Cortex of kidney (tissue), 1 donor: Measurements from ENCODE around the gene MS4A13.
"Not testable (repeated sequence)": the region's sequence is repeated elsewhere in the genome, so short reads cannot be mapped to it uniquely, and the experiment has no call there.

Experiments
- DNase-seq: peaks from one replicate; lab custom pipeline; 2025; lab: John Stamatoyannopoulos, UW

The MS4A13 gene, protein sequence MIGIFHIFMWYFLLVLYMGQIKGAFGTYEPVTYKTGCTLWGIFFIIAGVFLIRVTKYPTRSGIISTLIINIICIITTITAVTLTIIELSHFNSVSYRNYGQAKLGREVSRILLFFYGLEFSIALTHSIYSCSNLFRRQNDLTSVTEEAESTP

DNA sequence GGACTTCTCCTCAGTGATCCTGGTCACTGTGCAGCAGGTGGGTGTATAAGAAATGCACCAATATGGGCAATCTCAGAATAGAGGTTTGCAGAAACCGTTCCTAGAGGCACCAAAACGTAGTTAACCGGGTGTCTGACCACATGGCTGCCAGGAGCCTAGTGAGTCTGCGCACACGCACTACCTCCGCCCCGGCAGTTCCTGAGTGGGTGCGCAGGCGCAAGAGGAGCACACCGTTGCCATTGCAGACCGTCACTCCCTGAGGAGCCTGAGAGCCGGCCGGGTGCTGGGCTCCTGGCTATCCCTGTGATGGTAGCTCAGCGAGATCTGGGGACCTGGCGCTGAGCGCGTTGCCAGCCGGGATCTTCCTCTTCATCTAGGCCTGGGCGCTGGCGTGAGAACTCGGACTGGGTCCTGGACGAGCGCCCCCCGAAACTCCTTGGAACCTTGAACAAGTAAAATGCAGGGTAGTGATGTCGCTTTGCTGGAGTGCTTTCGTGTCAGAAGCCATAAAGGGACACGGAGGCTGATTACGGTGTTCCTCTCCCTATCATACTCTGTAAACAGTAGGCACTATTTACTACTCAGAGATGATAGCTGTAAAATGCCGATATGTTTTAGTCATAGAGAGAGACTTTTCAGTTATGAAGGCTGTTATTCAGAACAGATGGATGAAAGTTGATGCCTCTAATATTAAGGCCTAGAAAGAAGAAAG is at the start of gene MS4A13:
Gene MS4A13 (plus strand): TSS at position 249 of the 712 bp plus-strand sequence. CDS start 2,692 bp downstream, outside the sequence.
- no peak for DNase-seq

DNA sequence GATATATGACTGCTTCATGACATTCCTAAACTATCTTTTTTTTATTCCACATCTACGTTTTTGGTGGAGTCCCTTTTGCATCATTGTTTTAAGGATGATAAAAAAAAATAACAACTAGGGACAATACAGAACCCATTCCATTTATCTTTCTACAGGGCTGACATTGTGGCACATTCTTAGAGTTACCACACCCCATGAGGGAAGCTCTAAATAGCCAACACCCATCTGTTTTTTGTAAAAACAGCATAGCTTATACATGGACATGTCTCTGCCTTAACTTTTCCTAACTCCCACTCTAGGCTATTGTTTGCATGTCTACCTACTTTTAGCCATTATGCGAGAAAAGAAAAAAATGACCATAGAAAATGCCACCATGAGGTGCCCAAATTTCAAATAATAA is 46.4 kb upstream of the MS4A13 start:
- no peak for DNase-seq

DNA sequence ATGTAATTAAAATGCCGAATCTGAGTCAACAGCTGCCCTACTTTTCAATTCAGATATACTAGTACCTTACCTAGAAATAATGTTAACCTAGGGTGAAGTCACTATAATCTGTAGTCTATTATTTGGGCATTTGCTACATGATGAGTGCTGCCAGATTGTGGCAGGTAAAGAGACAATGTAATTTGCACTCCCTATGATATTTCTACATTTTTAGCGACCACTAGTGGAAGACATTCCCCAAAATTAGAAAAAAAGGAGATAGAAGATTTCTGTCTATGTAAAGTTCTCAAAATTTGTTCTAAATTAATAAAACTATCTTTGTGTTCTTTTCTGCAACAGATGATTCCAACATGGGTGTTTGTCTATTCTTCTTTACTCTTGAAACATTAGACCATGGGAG is 45.5 kb upstream of the MS4A13 start:
- DNase-seq, result no peak

DNA sequence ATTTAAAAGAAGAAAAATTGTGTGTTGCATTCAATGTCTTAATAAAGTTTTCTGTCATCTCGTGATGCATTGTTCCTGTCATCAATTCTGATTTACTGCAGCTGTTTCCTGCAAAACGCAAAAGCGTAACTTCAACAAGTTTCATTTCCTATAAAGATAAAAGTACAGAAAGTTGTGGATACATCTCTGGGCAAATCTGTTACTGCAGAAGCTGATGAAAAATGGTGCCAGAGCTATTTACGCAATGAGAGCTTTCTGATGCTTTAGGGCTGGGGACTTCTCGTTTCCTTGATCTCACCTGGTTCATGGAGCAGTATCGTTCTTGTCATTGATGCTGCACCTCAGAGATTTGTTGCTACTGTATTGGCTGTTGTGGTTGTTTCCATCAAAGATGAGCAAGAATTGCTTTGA is 38.2 kb upstream of the MS4A13 start:
- no peak for DNase-seq

DNA sequence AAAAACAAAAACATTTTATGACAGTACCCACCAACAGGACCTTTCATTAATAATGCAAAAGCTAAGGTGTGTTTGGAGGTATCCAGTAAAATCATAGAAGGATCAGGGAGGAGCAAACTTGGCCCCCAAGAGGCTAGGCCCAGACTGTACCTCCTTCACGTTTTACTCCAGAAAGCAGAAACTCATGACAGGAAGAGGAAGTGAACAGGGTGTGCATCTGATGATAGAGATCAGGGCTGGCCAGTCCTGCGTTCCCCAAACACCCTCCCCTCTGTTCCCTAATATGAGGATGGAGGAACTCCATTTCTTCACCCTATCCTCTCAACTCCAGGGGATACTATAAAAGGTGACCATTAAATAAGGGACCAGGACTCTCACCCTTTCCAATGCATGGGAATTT is 32.8 kb upstream of the MS4A13 start:
- DNase-seq, result no peak

DNA sequence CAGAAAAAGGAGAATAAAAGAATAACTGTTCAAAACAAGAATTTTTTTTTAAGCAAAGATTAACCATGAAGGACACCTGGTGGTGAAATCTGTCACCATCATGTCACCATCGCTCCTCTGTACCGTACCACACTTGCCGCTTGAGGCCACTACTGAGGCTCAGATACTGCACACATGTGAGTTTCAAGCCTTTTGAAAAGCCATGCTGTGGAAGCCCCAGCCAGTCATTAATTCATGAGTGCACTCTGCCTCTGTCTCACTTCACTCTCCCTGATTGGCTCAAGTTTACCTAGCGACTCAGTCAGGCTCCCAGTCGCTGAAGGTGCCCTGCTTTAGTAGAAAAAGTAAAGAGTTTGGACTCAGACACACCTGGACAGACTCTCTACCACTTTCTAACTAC is 29.2 kb upstream of the MS4A13 start:
- no peak for DNase-seq

DNA sequence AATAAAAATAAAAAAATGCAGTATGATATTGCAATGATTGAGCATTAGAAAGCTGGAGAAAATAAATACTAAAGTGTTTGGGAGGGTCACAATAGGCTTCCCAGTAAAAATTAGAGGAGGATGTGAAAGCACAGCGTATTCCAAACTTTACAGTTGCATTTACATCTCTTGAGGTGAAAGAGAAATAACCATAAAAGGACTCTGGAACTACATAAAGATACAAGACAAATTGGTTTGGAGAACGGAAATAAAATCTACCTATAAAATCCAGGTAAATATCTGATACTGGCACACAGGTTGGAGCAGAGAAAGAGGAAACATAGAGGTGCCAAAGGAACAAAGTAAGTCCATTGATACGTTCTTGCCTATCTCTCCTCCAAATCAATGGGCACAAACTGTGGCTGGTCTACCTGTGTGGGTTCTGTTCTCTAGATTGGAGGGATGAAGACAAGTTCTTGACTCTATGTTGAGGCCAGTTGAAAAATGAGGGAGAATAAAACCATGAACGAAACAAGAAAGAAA is 22.6 kb upstream of the MS4A13 start, which contains the start of gene MS4A12:
Gene MS4A12 (plus strand): TSS at position 291 of the 522 bp plus-strand sequence. CDS start 4,541 bp downstream, outside the sequence.
- DNase-seq, result no peak

DNA sequence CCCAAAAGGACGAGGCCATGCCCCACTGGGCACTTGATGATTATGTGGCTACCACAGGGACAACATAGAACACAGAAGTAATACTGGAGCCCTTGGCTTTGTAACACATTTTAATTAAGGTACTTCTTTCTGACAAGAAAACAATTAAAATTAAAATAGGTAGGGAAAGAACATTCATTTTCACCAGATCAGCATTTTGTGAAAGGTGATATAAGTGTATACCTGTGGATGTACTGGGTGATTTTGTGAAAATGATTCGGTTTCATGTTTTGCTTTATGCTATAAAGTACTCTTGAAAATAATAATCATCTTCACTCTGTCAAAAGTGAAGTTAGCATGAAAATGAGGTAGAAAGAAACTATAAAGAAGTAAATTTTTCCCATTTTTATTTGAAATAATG is 21.7 kb upstream of the MS4A13 start:
- no peak for DNase-seq

DNA sequence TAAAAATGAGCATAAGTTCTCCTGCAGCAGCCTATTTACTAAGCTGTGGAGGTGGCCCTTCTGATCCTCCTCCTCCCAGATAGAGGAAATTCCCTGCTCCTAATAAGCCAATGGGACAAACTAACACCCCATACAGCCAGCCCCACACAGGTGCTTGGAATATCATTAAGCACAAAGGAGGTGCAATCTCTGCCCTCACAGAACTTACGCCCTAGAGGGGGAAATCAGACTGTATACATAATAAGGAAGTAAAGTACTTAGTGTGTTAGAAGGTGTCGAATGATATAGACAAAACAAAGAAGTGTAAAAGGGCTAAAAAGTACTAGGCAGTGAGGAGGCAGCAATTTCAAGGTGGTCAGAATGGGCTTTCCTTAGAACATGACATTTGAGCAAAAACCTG is 16.8 kb upstream of the MS4A13 start:
- DNase-seq, result no peak

DNA sequence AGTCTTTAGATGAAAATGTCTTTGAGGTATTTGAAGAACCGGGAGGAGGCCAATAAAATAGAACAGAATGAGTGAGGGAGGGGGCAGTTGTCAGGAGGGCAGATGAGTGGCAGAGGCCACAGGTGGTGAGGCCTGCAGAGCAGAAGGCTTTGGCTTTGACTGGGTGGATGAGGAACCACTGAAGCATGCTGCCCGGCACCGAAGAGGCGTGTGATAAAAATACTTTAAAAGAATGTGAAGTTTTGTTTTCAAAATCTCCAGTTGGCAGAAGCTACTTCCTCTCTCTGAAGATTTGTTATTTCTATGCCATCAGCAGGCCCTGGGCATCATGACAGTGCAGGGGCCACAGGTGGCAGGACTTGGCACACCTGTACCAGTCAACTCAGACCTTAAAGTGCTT is 16.3 kb upstream of the MS4A13 start:
- DNase-seq, result no peak

DNA sequence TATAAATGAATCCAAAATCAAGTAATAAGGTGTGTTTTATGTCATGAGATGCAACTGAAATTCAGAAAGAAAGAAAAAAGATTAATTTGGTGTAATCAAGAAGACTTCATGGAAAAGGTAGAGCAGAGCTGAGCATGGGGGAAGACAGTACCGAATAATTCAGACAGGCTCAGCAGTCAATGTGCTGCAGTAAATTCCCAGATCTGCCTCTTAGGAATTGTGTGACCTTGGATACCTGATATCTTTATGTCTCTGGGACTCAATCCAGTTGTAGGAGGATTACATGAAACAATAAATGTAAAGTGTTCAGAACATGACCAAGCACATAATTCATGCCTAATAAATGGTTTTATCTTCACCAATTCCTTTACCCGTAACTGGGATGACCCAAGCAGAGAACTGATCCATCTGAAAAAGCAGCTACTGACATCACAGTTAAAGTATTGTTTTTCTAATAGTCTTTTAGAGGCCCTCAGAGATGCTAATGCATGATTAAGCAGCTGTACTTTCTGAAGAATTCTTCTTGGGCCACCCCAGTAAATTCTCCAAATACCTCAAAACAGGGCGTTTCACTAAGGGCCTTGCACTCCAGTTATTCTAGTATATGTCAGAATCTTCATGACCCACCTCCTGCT is 14.8 kb upstream of the MS4A13 start:
- no peak for DNase-seq

DNA sequence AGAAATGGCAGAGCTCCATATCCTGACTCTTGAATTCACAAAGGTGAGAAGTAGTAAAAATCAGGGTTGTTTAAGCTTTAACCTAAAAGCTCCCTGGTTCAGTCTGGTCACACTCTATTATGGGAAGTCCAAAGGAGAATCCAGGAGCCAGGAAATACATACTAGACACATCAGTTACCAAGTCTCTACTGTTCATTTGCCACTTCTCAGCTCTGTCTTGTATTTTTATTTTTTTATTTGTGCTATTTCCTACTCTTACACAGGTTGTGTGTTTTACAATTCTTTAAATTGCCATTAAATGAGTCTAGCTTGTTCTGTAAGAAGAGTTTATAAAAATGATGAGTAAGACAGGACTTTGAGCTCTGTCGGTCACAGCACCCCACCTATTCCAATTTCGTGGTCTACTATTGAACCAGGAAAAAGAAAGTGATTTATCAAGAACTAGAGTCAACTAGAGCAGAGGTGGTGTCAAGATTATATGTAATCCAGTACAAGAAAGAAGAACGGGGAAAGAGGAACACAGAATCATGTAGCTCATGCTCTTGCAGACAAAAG is 12.9 kb upstream of the MS4A13 start:
- no peak for DNase-seq

DNA sequence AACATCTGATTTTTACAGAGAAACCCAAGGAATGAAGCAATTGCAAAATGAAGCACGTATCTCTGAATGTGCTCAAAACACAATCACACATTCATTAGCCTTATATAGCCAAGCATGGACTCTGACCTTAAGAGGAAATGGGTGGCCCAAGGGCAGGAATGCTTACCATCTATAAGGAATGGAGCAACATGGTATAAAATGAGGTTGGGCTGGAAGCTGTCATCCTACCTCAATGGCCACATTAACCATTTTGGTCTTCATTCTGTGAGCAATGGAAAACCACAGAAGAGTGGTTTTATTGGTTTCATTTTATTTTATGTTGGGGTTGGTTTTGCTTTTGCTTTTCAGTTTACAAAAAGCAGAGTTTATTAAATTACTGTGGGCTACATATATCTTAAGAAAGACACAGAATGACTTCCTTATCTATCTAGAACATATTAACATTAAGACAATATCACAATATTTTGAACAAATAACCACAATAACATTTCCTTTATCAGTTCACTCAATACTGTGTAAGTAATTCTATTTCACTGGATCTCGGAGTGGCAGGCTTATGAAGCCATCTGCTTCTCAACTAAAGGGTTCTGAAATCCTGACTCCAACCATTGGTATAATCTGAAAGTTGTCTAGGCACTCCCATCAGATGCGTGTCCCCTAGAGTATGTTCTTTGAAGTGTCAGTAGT is 10.8 kb upstream of the MS4A13 start:
- DNase-seq, result no peak

DNA sequence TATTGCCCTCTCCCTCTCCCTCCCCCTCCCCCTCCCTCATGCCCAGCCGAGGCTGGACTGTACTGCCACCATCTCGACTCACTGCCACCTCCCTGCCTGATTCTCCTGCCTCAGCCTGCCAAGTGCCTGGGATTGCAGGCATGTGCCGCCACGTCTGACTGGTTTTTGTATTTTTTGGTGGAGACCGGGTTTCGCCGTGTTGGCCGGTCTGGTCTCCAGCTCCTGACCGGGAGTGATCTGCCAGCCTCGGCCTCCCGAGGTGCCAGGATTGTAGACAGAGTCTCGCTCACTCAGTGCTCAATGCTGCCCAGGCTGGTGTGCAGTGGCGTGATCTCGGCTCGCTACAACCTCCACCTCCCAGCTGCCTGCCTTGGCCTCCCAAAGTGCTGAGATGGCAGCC is 5.6 kb upstream of the MS4A13 start:
- DNase-seq, result not testable (repeated sequence)

DNA sequence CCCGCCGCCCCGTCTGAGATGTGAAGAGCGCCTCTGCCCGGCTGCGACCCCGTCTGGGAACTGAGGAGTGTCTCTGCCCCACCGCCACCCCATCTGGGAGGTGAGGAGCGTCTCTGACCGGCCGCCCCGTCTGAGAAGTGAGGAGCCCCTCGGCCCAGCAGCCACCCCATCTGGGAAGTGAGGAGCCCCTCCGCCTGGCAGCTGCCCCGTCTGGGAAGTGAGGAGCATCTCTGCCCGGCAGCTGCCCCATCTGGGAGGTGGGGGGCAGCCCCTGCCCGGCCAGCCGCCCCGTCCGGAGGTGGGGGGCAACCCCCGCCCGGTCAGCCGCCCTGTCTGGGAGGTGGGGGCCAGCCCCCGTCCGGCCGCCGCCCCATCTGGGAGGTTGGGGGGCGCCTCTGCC is 5.0 kb upstream of the MS4A13 start:
- DNase-seq, result not testable (repeated sequence)

DNA sequence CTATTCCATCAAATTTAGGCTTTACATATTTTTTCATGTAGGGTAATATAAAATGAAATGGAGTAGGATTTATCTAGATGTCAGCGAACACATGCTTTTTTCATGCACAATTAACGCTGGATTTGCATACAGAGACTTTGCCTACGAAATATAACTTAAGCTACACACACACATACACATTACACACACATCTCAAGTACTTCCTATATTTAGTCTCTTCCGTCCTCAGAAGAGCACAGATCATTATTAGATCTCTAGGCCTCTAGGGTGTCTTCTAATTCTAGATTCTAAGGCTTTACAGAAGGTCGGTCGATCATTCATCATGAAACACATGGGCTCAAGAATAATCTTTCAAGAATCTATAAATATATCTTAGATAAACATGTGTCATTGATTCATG is 3.8 kb upstream of the MS4A13 start:
- no peak for DNase-seq

DNA sequence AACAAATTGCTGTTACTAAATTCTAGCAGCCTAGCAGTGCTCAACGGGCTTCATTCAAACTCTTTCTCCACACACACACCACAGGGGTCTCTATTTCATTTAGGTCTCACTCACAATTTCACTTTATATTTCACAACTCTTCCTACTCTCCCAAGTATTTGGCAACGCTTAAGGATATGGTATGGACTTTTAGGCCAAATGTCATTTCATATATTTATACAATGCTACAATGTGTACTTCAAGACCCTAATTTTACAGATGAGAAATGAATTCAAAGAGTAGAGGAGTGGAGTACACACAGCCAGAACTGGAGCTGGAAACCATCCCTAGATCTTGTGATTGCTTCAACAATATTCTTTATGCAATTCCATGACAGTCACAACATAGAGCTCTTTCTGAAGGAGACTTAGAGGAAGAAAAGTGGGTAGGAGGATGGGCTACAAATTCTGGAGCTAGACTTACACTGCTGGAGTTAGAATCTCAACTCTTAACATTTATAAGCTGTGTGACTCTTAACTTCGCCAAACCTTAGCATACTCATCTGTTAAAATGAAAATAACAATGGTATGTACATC is 2.5 kb upstream of the MS4A13 start:
- DNase-seq, result no peak

DNA sequence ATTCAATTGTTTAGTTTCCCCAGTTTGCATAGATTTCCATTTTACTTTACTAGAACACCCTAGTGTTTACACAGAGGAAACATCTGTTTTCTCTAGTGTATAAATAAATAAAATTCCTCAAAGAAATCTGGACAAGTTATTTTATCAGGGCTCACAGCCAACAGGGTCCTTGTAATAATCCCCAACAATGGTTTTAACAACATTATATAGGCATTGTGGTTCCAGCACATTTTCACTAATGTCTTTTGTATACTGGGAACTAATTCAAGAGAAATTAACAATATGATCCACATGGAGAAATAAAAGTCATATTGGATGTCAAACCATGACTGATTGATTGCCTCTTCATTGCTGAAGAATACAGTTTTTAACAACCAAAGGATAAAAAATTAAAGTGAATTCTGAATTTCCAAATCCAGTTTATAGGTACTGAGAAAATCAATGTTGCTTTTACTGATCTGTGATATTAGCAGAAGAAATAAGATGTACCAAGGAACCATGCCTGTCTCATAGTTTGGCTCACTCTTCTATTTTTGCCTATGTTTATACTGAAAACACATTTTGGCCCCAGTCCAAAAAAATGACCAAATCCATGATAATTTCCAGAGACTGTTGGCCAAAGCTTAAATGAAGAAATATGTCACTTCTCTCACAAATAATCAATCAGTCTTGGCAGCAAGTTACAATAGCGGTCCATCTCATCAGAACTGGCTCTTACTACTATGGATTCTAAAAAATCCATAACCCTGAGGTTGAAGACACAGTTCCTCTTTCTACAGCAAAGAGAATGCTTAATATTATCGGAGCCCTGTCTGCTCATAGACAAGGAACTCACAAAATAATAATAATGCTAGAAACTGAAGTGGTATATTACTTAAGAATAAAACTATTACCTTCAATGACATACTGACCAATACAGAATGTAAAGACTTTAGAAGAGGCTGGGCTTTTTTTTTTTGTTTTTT is 1.4 kb upstream of the MS4A13 start:
- DNase-seq, result no peak

DNA sequence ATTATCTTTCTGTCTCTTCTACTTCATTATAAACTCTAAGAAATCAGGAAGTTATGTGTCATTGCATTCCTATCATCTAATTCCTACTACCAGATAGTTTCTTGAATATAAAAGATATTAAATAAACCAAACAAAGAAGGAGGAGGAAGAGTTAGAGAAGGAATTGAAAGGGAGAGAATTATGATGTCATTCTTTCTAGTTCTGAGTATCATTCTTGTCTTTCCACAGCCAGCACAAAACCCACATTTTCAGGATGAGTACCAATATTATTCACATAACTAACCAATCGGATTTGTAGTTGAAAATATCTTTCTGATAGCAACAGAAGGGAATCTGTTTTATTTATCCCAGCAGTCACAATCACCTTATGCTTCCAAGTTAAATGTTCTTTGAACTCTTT is 13.3 kb downstream of the MS4A13 start:
- DNase-seq, result no peak

DNA sequence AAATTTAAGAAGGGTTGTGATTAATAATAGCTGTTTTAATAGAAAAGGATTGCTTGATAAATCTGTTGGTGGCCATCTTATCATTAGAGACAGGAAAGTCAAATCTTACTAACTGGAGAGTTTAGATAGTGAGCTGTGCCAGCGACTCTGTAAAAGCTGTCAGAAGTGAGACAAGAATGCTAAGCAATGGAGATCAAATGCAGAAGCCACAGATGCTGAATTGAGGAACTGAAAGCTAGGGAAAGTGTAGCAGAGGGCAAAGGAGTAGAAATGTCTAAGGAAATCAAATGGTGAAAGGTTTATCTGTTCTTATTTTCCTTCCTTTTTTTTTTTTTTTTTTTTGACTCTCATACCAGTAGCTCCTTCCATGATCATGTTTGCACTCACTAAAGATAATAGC is 13.7 kb downstream of the MS4A13 start:
- DNase-seq, result no peak
